Activated CD4-positive, alpha-beta T cell treated with anti-CD3 and anti-CD28 coated beads for 1 hour (primary cell): ENCODE results near the gene TMA16.
"Not testable (repeated sequence)": the region's sequence is repeated elsewhere in the genome, so short reads cannot be mapped to it uniquely, and the experiment has no call there.

Experiments
- DNase-seq: peaks from one replicate; pipeline ENCODE4 v3.0.0-alpha.2; 2020

TMA16 gene

DNA sequence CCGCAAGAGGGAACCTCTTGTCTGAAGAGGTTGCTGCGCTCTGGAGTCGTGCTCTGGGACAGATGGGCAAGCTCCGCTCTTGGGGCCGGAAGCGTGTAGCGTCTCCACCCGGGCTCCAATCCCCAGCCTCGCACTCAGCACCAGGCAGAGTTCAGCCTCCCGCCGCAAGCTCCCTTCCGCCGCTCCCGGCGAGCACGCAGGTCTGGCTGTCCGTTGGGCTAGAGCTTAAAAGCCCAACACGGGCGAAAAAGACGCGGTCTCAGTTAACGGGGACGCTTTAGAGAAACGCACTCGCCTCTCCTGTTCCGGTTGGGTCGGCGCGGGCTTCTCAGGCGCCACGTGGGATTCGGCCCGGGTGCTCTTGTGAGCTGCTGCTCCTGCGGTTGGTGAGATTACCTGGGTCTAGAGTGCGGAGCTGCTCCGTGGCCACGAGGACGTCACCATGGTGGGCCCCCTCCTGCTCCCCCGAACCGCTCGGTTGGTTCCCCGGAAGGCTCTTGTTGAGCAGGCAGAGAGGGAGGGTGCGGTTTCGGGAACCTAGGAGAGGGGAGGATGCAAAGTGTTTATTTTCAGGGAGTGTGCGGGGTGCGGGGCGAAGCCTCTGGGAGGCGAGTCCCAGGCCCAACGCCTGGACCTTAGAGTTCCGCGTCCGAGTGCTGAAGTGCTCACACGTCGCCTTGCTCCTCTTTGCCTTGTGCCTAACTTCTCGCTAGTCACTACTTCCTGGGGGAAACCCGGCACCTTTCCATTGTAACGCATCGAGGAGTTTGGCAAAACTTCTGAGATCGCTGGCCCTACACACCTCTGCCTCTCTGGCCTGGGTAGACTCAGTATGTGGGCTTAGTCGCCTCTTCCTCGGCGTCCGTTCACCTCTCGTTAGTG lies at the start of gene TMA16:
Gene TMA16, plus strand, starts transcription at position 331 of the 882 bp plus-strand sequence. Its CDS starts 112 bp downstream, at position 443.
- peak; percentile 67 for DNase-seq

DNA sequence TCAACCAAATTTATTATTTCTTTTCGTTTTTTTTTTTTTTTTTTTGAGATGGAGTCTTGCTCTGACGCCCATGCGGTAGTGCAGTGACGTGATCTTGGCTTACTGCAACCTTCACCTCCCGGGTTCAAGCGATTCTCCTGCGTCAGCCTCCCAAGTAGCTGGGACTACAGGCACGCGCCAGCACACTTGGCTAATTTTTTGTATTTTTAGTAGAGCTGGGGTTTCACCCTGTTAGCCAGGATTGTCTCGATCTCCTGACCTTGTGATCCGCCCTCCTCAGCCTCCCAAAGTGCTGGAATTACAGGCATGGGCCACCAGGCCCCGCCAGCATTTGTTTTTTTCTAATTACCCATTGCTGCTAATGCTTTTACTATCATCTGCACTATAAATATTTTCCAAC lies 47.5 kb upstream of the TMA16 start:
- not testable (repeated sequence) for DNase-seq

DNA sequence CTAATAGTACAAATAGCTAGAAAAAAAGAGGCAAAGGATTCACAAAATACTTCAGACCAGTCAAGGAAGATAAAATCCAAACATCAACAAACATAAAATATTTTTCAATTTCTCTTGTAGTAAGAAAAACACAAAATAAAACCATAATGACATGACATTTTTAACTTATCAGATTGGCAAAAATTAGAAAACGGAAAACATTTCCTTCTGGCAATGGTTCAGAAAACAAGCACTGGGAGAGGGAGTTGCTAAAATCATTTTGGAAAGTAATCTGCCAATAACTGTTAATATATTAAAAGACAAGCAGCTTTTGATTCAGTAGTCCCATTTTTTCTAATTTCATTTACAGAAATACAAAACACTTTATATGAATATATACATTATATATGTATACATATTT lies 47.0 kb upstream of the TMA16 start:
- no peak for DNase-seq

DNA sequence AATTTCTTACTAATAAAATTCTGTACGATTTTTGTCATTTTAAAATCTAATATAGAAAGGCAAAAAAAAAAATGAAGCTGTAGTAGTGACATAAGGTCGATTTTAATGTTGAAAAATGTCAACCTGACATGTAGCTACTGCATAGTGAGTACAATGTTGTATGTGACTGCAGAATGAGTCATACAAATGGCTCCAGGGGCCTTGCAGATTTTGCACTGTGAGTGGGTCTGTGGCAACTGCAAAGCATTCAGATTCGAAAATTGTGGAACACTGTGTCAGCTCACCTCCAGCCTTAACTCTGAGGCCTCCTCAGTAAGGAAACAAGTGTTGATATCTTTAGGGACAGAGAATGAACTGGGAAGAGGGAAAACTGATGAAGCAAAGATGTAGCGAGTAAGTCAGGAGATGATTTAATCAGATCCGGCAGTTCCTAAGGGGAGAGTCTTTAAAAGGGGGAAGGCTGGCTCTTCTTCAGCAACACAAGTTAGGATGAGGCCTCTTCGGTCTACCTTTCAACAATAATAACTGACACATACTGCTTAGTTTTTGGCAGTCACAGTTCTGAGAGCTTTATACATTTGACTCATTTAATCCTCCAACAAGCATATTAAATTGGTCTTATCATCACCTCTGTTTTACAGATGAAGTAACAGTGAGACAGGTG lies 45.8 kb upstream of the TMA16 start:
- DNase-seq: no peak

DNA sequence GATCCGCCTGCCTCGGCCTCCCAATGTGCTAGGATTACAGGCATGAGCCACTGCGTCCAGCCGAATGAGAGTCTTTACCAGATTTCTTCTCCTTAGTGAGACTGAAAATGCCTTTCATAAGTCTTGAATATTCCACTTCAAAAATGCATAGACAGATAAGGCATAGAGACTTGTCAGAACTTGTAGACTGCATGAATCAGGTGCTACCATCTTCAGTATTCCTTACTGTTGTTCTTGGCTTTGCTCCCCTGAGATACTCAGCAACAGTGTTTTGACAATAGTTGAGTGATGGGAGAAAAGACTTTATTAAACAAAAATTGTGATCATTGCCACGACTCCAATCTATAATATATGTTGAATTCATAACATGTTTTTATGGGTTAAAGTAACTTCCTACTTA lies 31.9 kb upstream of the TMA16 start:
- DNase-seq: no peak

DNA sequence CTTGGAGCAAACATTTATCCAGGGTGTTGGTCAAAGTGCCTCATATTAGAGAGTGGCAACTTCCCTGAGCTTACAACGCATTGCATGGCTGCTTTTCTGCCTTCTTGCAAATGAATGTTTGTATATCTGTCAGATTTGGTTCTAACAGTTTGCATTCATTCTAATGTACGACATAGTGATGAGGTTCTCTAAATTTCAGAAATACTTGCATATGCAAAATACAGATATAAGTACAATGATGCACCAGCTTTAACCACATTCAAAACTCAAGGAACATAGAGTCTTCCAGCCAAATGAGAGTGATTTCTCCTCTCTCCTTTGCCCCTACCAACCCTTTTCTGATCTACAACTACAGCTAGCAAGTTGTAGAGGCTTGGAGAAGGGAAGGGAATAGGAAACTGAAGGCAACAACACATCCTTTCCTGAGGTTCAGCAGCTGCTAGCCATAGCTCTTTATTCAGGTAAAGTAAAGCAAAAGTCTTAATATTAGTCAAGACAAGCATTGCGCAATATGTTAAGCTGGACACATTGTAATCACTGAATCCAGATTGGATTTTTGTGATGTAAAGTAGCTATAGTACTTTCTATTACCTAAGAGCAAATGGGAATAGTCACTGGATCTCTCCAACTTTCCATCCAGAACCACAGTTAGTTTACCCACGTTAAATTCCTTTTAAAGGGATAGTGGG lies 27.3 kb upstream of the TMA16 start:
- no peak for DNase-seq

DNA sequence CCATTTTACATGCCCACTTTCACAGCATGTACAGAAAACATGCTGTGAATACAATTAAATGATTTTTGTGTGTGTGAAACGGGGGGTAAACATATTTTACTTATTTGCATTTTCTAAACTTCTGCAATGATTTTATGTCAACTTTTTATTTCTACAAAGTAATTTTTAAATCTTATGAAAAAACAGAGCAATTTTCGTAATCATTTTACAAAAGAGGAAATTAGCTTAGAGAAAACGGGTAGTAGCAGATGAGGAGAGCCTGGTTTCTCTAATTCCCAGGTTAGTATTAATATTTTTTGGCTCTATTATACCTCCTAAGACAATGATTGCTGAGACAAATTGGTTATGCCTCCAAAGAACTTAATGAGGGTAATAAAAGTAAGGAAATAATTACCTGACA lies 24.1 kb upstream of the TMA16 start:
- no peak for DNase-seq

DNA sequence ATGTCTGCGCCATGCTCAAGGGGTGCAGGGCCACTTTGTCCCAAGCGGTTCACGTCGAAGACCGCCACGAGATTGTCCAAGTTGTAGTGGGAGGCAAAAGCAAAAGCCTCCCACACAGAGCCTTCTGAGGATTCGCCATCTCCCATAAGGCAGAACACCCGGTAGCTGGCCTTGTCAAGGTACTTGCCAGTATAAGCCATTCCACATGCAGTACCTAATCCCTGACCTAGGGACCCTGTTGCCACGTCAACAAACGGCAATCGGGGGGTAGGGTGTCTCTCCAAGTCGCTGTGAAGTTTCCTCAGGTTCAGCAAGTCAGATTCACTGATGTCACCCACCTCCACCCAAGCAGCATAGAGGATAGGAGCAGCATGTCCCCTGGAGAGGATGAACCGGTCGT lies 21.4 kb upstream of the TMA16 start:
- DNase-seq: no peak

DNA sequence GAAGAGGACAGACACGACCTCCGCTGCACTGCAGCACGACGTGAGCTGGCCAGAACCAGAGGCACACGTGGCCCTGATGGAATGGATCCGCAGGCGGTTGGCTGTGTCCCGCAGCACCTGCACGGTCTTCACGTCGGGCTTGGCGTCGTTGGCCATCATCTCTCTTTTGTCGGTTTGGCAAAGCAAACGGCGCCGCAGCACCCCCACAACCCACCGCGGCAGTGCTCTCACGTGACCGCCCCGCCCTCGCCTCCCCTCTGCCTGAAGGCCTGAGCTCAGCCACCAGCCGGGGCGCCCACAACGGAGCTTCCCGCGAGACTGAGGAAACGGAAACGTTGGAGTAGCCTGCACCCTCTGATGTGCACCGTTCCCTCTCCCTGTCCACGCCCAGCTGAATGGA lies 20.9 kb upstream of the TMA16 start, which contains the start of gene TKTL2:
Gene TKTL2, minus strand, starts transcription at position 179 of the 400 bp plus-strand sequence. Its CDS starts 20 bp downstream, at position 159.
- DNase-seq: no peak

DNA sequence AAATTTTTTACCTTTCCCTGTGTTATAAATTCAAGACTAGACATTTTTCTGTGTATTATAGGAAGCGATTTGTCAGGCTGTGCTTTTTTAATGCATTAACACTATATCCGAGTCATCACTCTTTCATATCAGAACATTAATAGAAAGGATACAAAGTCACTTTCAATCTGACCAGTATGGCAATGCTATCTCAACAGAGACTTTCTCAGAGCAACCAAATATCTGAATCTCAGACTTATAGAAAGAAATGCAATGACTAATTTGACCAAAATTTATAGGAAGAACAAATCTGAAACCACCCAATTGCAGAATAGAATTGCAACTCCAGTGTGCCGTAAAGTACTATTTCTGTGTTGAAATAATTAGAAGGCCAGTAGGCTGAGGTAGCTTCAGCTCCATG lies 20.5 kb upstream of the TMA16 start:
- no peak for DNase-seq

DNA sequence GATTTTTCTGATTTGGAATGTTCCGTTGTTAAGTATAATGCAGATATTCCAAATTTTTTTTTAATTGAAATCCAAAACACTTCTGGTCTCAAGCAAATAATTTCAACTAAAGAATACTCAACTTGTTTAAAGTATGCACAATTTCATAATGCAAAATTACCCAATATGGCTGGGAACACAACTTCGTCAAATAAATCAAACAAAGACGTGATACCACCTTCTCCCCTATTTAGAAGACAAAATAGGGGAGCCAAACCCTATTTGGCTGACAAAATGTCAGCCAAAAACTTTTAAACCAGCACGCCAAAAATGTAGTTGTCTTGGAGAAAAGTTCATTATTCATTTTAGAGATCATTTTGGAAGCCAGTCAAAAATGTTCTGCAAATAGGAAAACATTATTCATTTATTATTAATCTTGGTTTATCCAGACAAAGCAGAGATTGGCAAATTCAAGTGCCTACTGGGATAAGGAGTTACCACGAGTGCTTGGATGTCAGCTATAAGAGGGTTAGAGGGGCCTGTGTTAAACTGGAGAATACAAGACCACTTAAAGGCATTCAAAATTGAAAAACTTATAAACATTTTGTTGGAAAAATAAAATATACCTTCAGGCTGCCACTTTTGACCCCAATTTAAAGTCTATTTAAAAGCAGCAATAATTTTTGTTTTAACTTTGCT lies 17.6 kb upstream of the TMA16 start:
- no peak for DNase-seq

DNA sequence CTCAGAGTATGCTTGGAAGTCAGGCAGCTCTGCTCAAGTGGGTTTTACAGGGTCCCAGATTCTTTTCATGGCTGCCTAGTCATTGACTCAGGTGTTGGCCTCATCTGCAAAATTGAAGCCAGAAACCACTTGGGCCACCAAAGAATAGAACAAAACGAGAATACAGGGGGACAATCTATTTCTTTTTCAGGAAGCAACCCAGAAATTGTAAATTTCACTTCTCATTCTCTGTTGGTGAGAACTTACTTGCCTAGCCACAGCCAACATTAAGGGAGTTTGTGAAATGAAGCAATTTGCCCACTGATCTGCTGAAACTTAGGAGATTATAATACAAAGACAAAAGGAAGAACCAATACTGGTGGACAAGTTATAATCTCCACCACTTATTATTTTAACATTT lies 12.3 kb upstream of the TMA16 start:
- DNase-seq: no peak

DNA sequence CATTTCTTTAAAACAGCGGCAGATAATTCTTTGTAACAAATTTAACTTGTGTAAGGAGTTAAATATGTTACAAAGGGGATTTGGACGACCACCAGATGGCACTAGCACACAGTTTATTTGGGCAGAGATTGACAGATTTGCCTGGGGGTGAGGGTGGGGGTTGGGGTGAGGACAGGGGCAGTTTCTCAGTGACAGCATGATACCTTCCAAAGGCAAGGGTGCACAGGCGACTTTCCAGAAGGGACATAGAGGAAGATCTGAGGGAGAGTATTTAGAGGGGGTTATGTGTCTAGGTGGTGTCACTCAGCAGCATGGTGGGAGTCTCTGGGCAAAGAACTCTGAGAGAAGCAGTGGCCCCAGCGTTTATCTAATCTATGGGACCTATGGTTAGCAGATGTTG lies 9.6 kb upstream of the TMA16 start:
- DNase-seq: no peak

DNA sequence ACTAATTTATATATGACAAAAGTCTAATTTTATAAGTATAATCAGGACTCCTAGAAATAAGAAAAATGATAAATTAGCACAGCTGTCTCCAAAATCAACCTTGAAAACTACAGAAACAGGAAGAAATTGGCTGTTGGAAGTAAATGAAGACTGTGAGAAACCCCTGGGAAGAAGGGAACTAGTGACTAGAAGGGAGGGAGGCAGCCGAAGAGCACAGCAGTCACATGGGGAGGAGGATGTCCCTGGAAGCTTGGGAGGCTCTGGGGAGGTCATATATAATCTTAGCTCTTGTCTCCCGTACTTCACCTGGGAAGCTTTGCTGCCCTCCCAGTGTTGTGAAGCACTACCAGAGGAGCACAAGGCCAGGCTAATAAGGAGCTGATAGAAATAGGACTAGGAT lies 8.9 kb upstream of the TMA16 start:
- DNase-seq: no peak

DNA sequence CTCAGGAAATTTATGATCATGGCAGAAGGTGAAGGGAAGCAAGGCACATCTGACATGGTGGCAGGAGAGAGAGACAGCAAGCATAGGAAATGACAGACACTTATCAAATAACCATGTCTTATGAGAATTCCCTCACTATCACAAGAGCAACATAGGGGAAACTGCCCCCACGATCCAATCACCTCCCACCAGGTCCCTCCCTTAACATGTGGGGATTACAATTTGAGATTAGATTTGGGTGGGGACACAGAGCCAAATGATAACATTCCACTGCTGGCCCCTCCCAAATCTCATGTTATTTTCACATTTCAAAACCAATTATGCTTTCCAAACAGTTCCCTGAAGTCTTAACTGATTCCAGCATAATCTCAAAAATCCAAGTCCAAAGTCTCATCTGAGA lies 8.2 kb upstream of the TMA16 start:
- DNase-seq: no peak

DNA sequence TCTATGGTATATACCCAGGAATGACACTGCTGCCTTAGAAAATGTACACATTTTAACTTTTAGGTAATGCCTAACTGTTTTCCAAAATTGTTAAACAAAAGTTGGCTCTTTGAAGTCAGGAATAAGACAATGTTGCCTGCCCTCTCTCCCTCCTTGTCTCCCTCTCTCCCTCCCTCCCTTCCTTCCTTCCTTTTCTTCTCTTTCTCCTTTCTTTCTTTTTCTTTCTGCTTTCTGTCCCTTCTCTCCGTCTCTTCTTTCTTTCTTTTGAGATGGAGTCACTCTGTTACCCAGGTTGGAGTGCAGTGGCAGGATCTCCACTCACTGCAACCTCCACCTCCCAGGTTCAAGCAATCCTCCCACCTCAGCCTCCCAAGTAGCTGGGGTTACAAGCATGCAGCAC lies 4.6 kb upstream of the TMA16 start:
- DNase-seq: no peak

DNA sequence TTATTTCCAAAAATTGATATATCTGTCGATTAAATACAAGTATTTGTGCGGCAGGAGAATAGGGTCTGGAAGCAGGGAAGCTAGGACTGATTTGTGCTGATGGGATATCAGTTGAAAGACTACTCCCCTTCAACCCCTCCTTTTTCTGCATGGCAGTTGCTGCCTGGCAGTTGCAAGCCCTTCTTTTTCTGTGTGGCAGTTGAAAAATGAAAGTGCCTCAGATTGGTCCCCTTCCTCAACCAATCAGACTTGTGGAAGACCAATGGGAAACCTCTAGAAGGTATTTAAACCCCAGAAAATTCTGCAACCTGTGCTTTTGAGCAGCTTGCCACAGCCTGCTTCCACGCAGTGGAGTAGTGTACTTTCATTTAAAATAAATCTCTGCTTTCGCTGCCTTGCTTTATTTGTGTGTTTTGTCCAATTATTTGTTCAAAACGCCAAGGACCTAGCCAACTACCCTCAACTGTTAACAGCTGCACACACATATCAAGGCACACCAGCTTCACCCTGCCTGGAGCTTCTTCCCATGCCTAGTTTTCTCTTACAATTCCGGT lies 1.5 kb upstream of the TMA16 start:
- no peak for DNase-seq

DNA sequence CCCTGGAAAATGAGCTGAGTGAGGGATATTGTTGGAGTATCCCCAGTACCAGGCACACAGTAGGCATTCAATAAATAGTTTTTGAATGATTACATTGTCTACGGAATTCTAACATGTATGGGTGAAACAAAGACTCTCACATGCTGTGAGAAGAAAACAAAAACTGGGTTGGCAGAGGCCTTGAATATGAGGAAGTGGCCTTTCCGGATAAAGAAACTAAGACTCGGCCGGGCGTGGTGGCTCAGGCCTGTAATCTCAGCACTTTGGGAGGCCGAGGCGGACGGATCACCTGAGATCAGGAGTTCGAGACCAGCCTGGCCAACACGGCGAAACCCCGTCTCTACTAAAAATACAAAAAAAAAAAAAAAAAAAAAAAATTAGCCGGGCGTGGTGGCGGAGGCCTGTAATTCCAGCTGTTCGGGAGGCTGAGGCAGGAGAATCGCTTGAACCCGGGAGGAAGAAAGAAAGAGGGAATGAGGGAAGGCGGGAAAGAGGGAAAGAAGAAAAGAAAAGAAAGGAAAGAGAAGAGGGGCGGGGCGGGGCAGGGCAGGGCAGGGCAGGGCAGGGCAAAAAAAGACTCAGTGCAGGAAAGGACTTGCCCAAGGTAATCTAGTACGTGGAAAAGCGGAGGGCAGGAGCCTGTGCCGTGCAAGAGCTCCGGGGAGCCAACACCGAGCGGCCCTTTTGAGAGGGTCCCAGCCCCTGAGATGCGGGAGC lies 689 bp upstream of the TMA16 start:
- DNase-seq: no peak

DNA sequence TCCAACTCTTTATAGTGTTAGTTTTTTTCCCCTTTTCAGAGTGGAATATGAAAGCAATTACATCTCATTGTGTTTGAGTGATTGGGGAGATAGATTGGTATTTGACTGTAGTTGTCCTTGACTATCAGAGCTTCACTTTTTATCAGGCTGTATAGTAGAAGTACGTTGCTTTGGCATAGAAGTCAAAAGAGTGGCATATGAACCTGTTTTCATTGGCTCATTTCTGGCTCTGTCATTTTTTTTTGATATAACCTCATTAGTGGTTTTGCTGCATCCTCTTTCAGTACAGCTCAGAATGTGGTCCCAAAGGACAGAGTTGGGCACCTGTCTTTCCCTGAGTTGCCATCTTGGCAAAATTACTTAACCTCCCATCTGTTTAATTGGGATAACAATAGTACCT lies 1.4 kb downstream of the TMA16 start:
- DNase-seq: no peak

DNA sequence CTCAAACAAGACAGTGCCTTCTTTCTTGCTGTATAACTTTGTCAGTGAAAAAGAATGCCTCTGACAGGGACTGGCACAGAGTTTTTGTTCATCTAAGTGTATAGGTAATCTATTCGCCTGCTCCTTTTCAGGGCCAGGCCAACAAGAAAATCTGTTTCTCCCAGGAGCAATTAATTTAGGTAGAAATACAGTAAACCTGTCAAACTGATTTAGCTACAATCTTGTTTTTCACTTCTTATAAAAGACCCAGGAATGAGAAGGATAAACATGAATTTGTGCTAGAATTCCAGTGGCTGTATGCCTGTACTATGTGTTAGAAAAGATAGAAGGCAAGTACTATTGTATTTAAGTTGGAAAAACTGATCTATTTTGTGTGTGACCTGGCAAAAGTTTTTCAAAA lies 6.1 kb downstream of the TMA16 start:
- DNase-seq: no peak

DNA sequence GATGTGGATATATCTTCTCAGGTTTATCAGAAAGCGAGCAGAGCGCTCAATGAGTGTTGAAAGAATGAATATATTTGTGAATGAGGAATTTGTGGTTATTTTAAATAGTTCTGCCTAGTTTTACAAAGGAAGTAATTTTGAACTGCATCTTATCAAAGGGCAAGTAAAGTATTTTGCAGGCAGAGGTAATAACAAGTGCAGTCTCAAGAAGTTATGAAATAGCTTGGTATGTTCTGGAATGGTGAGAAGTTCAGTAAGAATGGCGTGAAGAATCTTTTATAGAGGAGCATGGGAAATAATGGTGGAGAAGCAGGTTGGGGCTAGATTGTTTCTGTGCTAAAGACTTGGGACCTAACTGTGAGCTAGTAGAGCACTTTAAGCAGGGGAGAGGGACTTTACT lies 10.9 kb downstream of the TMA16 start:
- DNase-seq: no peak

DNA sequence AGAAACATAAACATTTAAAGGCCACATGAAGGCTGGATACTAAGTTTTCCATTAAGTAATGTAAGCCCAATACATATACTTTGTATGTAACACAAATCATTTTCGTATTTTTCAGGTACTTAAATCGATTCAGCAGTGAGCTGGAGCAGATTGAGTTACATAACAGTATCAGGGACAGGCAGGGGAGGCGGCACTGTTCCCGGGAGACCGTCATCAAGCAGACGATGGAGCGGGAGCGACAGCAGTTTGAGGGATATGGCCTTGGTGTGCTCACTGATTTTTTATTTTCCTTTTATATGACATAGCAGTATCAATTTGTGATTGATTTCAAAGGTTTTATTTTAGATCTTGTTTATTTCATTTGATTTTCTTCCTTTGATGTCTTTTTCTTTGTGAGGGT lies 20.7 kb downstream of the TMA16 start:
- no peak for DNase-seq
